Left forelimb (tissue), 1 donor: Measurements from ENCODE around the gene NEBL.

ENCODE experiments used
- DNase-seq: peaks from one replicate; pipeline ENCODE4 v3.0.0-alpha.2; 2018; ENCODE audit warnings: low spot score

Gene NEBL

DNA sequence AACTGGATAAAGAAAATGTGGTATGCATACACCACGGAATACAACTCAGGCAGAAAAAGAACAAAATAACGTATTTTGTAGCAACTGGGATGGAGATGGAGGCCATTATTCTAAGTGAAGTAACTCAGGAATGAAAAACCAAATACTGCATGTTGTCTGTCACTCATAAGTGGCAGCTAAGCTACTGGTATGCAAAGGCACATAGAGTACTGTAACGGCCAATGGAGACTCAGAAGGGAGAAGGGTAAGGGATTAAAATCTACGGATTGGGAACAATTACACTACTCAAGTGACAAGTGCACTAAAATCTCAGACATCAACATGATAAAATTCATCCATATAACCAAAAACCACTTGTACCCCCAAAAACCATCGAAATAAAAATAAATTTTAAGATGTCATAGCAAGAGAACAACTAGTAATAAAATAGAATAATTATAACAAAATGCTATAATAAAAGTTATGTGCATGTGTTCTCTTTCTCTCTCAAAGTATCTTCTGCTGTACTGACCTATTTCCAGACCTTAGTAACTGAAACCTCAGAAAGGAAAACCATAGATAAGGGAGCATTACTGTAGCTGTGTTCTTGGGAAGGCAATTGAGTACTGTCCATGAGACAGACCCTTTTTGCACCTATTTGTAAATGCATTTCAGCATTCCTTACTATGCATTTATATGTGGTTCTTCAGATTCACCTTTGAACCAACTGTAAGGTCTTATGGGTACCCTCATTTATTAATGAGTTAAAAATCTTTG is 6.7 kb upstream of the NEBL start:
- DNase-seq: no peak

DNA sequence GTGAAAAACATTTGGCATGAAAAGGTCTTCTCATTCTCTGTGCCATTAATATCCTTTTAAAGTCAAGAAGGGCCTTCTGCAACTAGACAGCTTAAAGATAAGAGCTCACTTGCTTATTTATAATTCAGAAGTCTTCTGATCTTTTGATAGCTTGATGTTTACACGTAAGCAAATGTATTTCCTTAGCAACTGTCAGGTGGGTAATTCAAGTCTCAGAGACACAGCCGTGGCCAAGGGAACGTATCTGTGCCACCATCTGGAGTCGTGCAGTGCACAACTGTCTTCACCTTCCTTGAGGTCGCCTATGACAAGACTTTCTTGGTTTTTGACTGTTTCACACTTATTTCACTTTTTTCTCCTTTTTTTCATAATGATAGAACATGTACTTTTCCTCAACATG is 4.0 kb upstream of the NEBL start:
- no peak for DNase-seq

DNA sequence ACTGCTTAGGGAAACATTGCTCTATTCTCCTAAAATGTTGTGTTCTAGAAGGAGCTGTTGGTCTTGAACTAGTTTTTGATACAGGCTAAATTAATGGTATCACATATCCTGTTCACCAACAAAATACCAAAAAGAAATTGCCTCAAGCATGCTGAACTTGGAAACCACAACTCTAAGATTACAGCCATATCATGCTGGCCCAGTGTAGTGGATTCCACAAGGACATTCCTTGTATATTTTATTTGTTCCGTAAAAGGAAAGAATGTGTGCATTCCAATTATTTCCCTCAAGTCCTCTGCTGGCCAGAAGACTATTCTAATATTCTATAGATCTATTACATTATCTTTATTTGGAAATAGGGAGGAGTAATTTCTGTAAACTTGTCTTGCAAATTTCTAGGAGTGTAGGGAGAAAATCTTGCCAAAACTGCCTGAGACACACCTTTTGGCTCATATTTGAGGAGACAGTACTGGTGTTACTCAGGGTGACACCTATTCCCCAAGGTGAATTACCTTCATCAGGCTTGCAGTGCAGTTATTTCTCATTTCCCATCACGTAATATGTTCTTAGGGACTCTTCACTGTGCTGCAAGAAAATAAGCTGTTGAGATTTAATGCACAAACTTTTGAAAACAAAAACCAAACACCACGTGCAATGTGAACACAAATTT is 1.9 kb upstream of the NEBL start:
- no peak for DNase-seq

DNA sequence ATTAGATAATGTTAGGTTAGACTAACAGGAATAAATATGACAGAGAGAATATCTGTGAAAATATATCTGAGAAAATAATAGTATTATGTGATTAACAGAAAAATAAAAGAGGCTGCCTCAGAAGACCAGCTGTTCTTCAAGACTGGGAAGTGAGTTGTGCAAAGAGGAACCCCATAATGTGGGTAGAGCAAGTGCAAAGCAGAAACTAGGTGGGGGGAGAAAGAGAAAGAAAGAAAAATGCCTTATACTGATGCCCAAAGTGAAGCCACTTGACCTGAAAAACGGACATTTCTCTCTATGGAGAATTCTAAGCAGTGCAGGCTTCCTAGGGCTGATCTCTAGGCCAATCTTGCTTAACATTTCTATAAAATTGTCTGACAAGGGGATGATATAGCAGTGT is 3.8 kb downstream of the NEBL start:
- no peak for DNase-seq

DNA sequence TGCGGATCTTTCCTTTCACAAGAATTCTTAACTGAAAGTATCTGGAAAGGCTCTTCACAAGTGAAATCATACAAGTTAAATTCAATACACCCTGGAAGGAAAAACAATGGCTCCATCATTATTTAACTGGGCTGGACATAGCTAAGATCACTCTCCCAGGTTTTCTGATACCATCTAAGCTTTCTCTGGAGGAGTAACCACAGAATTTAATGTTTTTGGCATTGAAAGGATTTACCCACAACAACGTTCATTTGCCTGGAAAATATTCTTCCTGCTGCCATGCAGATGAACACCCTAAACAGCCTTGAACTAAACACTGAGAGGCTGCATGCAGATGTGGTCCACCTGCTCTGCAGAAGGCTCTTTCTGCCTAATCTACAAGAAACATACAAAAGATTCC is 4.3 kb downstream of the NEBL start:
- no peak for DNase-seq

DNA sequence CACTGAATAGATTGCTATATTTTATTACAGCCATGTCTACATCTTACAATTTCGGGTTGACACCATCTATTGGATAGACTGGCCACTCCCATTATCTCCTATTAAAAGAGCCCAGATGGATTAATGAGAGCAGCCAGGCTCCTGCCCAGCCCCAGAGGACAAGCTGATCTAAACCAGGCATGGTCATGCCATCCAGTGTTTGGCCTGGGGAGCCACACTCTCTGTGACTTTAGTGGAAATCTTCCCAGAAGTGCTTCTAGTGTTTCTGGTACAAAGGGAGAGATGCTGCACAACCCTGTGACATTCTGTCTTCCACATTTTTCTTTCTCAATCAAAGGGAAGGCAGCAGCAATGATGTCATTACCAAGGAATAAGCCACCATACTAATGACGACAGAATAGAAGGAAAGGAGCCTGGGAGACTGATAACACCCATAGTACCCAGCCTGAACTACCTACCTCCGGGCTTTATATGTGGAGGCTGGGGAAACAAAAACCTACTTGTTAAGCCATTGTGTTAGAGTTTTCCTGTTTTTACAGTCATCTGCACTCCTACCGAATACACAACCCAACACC is 5.0 kb downstream of the NEBL start:
- no peak for DNase-seq

DNA sequence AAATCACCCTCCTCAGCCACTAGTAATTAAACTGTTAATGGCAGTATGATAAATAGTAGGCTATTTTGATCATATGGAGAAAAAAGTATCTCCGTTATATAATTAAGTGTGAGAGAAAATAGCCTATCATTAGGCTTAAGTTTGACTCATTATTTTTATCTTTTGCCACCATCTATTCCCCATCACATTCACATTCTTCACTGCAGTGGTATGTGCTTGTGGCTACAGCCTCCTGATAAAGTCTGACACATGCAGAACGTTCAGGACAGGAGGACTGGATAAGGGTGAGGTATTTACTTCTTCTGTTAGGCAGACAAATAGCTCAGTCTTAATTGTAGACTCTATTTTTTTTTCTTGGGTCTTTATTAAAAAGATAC is 5.8 kb downstream of the NEBL start:
- no peak for DNase-seq

DNA sequence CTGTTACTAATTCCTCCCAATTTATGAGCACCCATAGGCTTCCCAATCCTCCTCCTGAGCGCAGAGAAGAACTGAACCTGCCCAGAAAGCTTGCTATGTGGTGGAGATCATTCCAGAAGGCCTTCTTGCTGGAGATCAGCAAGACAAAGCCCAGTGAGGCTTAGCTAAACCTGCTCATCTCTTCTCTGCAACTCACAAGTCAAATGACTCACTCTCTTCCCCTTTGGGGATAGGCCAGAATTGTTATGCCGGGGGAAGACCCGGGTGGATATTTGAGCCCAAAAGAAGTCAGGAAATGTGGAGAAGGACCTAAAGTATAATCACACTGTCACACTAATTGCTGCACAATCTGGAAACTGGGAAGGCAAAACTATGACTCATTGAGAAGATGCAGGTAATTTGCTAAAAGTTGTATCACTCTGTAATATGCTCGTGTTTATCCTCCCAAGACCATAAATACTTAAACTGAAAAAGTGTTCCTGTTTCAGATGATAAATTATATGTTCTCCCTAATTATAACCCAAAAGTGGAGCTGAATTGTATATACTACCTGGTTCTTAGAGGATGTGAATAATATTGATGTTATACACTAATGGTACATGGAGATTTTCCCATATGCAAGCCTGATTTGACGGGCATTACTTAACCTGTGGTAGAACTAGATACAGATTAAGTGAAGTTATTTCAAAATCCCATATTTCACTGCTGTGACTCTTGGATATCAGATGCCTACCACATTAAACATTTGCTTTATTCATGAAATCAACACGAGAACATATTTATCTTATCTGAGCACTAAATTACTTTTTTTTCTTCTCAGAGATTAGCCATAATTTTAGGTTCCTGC is 6.4 kb downstream of the NEBL start:
- DNase-seq: no peak

DNA sequence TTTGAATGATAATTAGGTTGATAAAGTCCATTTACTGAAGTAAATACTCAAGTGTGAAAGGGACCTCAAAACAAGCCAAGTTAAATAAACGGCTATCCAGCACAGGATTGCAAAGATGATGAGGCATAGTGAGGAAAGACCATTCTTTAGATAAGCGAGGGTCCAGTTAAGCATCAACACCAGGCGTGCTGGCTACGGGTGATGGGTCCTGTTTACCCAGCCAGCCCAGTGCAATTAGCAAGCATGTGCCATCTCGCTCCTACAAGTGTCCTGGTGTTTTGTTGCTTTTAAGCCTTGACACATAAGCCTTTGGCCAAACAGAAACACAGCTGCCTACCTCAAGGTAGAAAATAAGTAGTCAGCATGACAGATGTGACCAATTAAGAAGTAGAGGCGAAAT is 7.1 kb downstream of the NEBL start:
- DNase-seq: no peak

DNA sequence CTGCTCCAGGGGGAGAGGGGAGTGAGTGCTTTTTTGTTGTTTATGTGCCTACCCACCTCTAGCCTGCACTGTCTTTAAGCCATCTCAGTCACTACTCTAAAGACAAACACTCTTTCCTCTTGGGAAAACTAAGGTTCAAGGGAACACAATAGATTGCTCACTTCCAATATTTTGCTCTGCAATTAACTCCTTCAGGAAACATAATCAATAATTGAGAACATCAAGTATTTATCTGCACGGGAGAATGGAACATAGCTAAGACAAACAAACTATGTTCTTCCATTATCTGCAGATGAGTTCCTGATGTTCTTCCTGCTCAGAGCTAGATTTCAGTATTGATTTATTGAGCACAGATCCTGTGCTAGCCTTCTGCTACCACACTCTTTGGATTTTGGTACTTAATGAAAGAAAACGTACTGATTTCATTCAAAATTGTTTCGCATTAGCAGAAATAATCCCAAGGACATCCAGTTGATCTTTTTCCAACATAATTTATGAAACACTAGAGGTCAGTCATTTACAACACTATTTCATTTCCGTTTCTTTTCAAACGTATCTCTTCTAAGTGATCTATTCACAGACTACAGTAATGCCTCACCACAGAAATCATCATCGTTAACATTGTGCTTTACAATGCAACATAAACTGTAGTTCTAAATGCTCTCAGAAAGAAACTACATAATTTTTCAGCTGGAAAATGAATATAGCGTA is 8.3 kb downstream of the NEBL start:
- DNase-seq: no peak

DNA sequence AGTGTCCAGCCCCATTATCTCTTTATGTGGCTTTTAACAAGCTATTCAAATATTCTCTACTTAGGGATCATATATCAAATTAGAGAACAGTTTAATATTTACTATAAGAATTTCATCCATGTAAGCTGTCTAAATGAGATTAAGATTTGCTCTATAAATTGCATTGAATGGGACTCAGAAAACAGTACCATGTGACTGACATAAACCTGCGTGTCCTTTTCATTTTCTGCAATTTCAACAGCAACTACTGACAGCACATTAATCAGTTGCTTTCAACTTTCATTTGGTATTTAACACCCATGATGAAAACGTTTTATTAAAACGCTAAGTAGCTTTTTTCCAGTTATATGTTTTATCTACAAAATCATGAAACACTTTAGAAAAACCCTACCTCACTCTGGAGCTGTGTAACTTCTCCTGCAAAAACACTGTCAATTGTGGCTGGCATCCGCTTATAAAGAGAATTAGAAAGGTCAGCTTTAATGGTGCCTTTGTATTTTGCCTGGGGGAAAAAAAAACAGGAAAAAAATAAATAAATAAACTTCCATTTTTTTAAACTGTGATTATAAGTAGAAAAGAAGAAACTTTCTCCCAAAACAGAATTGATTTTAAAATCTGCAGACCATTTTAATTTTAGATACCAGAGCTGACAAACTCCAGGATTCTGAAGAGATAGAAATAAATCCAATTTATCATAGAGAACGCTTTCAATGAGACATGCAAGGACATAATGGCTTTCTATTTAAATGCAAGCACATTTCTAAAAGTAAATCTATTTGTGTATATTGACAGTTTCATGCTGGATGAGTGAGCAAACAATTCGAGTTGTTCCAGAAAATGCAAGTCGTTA is 9.2 kb downstream of the NEBL start:
- DNase-seq: no peak

DNA sequence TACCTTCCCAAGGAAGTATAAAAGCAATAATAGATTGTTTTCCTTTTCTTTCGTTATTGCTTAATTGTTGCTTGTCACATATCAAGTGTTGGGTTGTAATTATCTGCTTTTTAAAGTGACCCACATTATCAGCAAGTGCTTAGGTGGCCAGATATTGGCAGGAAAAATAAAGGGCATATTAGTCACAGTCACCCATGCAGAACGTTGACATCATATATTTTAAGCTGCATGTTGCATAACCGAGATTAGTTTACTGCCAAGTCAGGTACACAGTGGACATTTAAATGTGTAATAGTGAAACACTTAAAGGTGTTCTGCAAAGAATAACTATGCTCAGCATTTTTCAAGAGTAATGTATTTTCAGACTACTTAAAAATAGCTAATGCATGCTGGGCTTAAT is 11.4 kb downstream of the NEBL start:
- no peak for DNase-seq

DNA sequence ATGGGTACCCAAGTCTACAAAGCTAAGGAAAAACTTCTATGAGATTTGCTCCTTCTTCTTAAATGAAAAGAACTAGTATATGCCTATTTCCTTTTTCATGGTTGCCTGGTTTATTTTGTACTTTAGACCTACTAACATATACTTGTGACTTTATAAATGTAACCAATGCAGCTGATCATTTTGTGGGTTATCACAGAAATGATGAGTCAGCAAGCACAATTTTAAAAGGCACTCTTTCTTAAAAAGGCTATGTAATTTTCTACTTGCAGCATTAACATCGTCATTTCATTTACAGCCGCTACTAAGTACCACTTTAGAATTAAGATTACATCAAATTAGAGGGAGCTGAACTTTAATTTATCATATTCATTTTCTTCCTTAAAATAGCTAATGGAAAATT is 13.6 kb downstream of the NEBL start:
- no peak for DNase-seq

DNA sequence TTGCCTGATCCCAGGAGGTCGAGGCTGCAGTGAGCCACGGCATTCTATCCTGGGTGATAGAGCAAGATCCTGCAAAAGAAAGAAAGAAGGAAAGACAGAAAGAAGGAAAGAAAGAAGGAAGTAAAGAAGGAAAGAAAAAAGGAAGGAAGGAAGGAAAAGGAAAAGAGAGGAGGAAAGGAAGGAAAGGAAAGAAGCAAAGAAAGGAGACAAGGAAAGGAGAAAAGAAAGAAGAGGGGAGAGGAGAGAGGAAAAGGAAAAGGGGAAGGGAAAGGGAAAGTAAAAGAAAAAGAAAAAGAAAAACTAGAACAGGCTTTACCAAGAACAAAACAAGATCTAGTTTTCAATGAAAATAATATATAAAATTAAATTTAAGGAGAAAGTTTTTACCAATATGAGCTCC is 15.0 kb downstream of the NEBL start:
- DNase-seq: no peak

DNA sequence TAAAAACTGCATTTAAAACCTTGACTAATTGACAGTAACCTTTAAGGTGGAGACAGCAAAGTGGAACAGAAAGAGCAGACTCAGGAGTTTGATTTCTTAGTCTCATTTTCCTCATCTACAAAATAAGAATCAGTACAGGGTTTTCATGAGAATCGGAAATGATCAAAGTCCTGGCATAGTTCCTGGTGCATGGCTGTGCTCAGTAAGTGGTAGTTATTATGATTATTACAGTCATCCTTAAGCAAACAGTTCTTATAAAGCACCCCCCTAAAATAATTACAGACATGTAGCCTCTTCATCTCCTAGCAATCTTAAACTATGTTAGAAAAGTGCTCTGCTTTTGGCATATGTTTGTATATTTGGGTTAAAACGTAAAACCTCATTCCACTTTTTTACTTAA is 18.0 kb downstream of the NEBL start:
- DNase-seq: no peak

DNA sequence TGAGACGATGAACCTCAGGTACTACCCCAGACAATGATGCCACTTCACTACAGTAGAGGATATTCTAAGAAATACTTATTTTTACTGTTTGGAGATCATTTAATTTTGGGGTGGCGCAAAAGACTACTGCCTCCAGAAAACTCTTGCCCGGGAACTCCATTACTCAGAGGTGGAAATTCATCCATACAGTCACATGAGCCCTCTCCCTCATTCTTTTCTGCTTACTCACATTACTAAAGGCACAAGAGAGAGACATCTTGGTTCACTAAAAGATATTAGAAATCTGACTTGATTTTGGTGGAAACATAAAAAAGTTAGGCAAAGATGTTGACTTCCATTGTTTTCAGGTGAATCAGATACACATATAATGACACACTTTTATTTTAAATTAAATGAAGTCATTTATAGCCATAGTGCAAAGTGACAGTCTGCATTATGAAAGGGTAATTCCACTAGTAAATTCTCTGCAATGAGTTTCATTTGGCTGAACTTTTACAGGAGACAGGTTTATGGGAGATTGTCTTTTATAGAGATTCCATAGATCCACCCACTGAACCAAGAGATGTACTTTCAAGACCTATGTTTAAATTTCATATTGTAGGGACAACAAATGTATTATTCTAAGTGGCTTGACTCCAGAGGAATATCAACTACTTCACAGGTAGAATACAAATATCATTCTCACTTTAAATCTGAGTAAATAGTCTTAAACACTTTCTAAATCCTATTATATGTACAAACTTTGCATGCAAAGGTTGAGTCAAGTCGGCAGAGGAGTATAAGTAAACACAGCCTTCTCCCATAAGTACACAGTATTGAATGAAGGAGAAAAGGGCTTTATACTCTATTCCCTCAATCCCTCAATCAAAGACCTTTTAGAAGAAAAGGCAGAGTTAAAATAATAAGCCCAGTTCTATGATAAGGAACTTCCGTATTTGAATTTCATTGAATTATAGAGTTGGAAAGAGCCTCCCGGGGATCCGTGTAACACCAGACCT is 18.8 kb downstream of the NEBL start:
- DNase-seq: no peak

DNA sequence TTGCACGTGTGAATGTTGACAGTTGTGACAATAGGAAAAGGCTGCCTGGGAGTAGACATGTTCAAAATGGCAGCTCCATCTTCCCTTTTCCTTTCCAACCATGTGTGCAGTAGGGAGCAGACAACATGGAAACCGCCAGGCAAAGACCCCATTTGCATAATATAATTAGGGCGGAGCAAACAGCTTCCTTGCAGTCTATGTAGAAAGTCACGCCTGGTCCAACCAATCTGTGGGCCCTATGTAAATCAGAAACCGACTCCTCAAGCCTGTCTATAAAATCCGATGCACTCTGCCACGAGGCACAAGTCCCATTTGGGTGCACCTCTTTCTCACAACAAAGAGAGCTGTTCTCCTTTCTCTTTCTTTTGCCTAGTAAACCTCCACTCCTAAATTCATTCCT is 19.6 kb downstream of the NEBL start:
- no peak for DNase-seq

DNA sequence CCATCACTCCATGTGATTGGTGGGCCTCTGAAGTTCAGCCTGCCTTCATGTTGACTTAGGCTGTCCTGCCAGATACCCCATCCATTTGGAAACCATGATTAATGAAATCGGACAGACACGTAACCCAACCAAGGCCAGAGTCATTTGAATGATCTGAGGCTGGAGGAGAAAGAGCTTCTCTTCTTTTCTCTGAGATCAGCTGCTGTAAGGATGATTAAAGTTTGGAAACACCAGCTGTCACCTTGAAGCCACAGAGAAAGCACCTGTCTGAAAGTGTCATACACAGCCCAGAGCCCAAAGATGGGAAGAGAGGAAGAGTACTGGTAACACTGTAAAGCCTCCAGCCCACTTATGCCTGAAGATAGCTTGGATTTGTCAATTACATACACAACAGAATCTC is 22.9 kb downstream of the NEBL start:
- no peak for DNase-seq

DNA sequence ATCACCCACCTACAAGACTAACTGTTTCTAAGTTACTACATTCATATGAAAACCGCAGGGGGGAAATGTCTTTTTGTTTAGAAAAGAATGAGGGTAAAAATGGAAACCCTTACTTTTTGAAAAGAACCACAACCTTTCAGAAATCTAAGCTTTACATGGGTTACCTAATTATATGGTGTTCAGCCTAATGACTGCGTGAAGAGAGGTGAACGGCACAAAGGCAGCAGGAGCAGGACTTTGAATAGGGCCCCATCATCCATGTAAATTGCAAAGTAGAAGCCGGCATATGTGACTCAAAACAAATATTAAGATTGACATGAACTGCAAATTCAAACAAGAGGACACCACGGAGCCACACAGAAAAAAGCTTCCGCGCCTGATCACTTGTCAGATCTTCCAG is 25.1 kb downstream of the NEBL start:
- DNase-seq: no peak

DNA sequence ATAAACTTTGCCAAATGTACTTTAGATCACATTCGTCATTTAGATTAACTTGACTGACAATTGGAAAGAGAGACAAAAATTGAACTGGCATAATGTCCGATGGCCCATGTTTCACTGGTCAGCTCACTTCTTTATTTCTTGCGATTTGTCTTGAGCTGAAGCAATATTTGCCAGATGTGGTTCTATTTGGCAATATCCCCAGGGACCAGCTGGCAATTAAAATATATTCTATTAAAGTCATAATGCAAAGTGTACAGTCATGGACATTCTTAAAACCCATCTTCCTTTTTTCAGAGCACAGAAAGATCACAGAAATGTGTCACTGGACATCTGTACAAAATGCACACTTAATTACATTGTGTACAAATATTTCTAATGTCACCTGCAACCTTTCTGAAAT is 26.3 kb downstream of the NEBL start:
- no peak for DNase-seq
